Astrocyte (in vitro differentiated cells and primary cell): ENCODE results near the gene SIK3.

Experiments used
- EZH2 ChIP-seq: IDR thresholded peaks from 2 replicates; pipeline ENCODE4 v1.6.1; 2012; ENCODE audit warnings: mild to moderate bottlenecking, low read length, inconsistent platforms; ENCODE audit not compliant: insufficient read depth
- TF ChIP-seq, protein P1 (sequence below): IDR thresholded peaks from 2 replicates; pipeline ENCODE4 v1.5.1; 2011; ENCODE audit warnings: low read depth, mild to moderate bottlenecking, inconsistent platforms, low read length, moderate library complexity; ENCODE audit not compliant: insufficient read depth

DNA sequence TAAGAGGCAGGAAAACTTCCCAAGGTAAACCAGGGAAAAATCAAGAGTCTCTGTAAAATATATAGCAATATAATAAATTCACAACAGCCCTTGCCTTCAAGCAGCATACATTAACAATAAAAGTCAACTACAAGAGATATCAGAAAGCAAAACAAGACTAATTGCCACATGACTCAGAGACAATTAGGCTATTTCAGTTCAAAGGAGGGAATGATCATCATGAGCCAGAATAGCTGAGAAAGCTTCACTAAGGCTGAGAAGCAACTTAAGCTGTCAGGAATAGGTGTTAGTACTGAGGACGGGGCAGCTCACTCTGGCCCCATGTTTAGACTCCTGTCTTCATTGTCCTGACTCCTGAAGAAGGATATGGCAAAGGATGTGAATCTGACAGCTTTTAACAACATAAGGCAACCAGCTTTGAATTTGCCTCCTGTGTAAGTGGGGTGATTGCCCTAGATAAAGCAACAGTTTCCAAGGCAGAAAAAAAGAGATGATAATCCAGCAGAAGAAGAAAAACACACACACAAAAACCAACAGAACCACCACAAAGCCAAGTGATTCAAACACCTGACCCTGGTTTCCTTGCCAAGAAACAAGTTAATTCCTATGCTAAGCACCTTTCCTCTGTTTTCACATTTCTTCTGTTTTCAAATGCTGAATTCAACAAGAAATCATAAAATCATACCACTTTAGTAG lies 60.8 kb downstream of the SIK3 start:
- TF ChIP-seq, protein P1, sequence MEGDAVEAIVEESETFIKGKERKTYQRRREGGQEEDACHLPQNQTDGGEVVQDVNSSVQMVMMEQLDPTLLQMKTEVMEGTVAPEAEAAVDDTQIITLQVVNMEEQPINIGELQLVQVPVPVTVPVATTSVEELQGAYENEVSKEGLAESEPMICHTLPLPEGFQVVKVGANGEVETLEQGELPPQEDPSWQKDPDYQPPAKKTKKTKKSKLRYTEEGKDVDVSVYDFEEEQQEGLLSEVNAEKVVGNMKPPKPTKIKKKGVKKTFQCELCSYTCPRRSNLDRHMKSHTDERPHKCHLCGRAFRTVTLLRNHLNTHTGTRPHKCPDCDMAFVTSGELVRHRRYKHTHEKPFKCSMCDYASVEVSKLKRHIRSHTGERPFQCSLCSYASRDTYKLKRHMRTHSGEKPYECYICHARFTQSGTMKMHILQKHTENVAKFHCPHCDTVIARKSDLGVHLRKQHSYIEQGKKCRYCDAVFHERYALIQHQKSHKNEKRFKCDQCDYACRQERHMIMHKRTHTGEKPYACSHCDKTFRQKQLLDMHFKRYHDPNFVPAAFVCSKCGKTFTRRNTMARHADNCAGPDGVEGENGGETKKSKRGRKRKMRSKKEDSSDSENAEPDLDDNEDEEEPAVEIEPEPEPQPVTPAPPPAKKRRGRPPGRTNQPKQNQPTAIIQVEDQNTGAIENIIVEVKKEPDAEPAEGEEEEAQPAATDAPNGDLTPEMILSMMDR = no peak
- TF ChIP-seq EZH2 = no peak
